Measurements from ENCODE around the gene TFF1.

Gene TFF1

GRCh38 chr21:42314616-42315295 is 51.6 kb downstream of the TFF1 start:
- no peak overlapping the region for H3K4me3 ChIP-seq (ENCODE audit: low read length)
- TF ChIP-seq CTCF (conservative IDR thresholded peaks at IDR 0.05; ENCODE audit: low read depth, low read length) = no peak
- DNase-seq (ENCODE audit: low read depth) = no peak

- TF ChIP-seq CTCF (conservative IDR thresholded peaks at IDR 0.05; ENCODE audit: low read depth, low read length) = no peak
- DNase-seq (ENCODE audit: low read depth) = no peak
Observed at GRCh38 chr21:42313501-42313969, 52.8 kb downstream of the TFF1 start.

GRCh38 chr21:42312626-42313104 is 53.7 kb downstream of the TFF1 start:
- no peak for DNase-seq (ENCODE audit: low read depth)
- H3K4me3 ChIP-seq (ENCODE audit: low read length) = no peak overlapping the region
- TF ChIP-seq CTCF (conservative IDR thresholded peaks at IDR 0.05; ENCODE audit: low read depth, low read length) = no peak

More at GRCh38 chr21:42313501-42313969, 52.8 kb downstream of the TFF1 start:
- no peak overlapping the region for H3K4me3 ChIP-seq (ENCODE audit: low read length)
